ENCODE measurements around the gene MRPS34.

- TF ChIP-seq CTCF (IDR thresholded peaks at IDR 0.05): no peak
- no peak for TF ChIP-seq POLR2A (IDR thresholded peaks at IDR 0.05)
These were observed 37.6 kb upstream of the MRPS34 start for GRCh38 chr16:1810536-1810935.
